Activated CD8-positive, alpha-beta memory T cell treated with anti-CD3 and anti-CD28 coated beads for 1 hour (primary cell): ENCODE measurements around the gene BRD1.

ENCODE experiments used
- DNase-seq, 2 donors: peaks; one replicate each; pipeline ENCODE4 v3.0.0-alpha.2; 2020; ENCODE audit warnings: low read depth in 1 of 2; ENCODE audit errors: extremely low read depth in 1 of 2

BRD1 gene

DNA sequence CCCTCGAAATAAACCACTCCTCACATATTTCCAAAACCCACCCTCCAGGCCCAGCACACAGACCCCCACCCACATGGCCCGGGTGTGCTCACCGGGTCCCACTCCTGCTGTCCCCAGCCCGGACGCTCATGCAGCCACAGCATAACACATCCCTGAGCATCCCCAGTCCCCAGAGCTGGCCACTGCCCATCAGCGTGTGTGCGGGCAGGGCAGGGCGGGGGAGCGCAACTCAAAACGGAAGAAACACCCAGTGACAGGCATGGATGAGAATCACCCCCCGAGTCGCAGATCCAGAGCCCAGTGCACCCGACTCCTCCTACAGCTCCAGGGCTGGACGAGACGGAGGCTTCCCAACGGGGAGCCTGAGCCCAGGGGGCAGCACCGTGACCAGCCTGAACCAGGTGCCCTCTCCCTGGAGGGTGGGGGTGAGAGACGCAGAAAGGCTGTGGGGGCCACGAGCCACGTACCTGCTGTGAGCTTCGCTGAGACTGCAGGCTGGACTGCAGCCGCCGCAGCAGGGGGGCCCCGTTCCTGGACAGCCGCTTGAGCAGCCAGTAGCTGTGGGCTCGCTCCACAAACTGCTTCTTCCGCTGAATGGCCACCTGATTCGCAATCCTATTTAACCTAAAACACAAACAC, 23.8 kb downstream of the BRD1 start:
- DNase-seq, result no peak

DNA sequence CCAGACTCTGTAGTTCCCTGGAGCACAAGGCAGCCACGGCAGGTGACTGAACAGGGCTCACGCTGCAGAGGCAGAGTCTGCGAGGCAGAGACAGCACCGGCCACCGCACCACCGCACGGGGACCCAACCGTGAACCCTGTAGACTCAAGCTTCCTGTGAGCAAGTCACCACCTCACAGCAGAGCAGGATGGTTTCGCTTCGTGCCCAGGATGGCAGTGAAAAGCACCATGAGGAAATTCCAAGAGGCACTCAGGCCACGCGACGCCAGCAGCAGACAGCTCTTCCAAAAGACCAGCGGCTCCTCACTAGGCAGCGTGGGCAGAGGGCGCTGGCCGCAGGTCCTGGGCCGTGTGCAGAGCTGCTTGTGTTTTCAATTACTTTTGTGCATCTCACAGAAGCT, 24.5 kb downstream of the BRD1 start:
- DNase-seq, result no peak

DNA sequence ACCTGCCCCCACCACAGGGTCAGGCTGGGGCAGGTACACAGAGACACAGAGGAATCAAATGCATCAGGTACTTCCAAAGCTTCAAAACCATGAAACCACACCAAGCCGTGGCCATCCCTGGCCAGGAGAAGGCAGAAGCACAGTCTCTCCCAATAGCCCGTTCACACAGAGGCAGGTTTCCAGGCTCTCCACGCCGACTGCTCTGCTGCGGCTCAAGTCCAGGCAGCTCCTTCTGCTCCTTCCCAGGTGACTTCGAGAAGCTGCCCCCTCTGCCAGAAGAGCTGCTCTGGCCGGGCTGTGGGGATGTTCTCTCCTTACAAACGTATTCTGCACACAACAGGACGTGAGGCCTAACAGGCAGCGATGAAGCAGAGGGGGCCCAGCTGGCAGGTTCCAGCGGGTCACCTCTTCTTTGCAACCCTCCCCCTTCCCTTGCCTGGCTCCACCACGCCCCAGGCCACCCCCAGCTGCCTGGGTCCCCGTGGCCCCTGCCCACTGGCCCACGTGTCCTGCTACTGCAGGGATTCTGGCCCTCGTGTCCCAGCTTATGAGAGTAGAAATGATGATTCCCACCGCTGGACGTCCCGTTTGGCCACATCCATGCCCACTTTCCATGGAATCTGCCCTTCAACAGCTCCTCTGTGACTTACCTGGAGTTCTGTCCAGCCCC, 26.1 kb downstream of the BRD1 start:
- DNase-seq, result no peak

- no peak for DNase-seq
Observed at GRCh38 chr22:49800408-49801238, 27.1 kb downstream of the BRD1 start.

DNA sequence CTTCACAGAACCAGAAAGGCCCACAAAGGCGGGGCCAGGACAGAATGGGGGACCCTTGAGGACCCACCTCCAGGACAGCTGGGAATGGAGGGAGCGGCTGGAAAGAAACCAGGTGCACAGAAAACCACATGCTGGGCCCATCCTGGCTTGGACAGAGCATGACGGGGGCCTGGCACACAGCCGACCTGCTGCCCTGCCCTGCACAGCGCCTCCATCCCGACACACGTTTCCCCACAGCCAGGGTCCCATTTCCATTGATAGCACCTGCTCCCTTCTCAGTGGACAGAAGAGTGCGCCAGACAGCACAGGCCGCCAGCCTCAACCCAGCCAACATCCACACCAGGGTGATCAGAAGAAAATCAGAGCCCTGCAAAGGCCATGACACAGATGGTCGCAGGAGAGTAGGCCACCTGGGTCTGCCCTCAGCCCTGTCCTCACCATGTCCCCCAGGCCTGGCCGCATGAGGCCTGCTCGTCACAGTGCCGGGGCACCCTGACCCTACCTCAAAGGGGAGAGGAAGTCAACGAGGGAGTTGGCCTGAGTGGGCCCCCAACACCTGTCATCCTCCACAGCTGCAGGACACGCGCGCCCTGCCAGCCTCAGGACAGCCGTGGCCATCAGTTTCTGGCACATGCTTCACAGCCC, 28.1 kb downstream of the BRD1 start:
- DNase-seq, result no peak

DNA sequence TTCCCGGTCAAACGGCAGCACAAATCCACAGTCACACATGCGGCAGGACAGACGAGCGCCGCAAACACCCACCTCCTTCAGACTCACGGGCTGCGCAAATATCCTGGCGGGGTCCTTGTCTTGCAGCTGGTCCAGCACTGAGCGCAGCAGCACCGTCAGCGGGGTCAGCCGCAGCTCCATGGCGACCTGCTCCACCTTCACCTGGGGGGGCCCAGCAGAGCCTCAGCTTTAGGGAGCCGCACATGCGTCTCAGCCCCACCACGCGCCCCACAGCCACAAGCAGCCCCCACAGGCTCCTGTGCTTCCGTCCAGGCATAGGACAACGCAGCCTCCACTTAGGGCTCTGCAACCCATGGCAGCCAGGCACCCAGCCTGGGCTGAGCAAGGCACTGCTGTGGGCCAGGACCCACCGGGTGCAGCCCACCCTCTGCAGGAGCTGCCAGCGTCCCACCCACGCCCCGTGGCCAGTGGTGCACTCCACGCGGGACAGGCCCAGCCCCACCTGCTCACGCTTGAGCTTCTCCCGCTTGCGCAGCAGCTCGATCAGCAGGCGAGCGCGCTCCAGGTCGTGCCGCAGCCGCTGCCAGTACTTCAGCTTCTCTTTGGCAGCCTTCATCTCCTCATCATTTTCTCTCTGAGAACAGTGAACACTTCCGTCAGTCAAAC, 29.1 kb downstream of the BRD1 start:
- no peak for DNase-seq

DNA sequence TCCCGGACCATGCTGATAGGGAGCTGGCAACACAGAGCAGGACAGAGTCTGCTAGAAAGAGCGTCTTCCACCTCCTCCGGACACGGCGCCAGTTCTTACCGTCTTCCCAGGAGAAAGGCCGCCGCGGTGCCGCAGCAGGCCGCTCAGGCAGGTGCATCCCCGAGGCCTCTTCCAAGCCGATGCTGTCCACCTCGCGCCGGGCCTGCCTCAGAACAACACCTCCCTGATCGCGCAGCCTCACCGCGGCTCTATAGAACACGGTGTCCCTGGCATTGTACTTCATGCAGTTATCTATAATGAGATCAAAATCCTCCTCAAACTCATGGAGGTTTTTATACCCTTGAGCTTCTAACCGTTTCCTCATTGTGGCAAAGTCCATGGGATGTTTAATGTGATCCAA, 30.0 kb downstream of the BRD1 start:
- DNase-seq, result no peak

- no peak for DNase-seq
Observed at GRCh38 chr22:49796596-49797270, 30.9 kb downstream of the BRD1 start.

- no peak for DNase-seq
Observed at GRCh38 chr22:49795521-49795920, 32.2 kb downstream of the BRD1 start.

DNA sequence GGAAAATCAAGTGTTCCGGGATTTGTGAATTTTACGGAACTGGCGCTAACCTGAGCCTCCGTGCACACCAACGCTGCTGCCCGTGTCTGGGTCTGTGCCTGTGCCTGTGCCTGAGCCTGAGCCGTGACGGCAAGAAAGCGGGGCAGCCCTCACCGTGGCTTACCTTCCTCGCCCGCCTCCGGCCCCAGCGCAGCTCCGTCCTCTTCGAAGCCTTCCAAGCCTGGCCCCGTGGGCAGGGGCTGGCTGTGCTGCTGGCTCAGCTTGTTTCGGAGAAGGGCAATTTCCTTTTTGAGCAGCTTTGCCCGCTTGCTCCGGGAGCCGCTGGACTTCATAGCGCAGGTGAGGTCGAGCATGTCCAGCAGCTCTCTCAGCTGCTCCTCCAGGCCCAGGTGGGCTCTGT, 33.8 kb downstream of the BRD1 start:
- DNase-seq, result no peak

GRCh38 chr22:49793296-49793695, 34.4 kb downstream of the BRD1 start:
- no peak for DNase-seq

DNA sequence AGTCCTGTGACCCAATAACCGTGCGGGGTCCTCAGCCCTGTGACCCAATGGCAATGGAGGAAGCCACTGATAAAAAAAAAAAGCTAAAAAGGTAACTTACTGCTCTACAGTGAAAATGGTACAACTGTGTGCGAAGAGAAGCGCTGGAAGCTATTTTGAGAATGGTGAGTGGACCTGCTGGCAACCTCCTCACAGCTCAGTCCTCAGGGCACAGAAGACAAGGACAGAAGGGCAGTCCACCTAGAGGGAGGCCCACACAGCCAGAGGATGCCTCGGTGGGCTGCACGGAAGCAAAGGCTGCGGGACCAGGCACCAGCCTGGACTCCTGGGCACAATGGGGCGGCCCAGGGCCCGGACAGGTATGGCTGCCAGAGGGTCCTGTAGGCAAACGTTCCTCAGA, 35.6 kb downstream of the BRD1 start:
- DNase-seq, result no peak

DNA sequence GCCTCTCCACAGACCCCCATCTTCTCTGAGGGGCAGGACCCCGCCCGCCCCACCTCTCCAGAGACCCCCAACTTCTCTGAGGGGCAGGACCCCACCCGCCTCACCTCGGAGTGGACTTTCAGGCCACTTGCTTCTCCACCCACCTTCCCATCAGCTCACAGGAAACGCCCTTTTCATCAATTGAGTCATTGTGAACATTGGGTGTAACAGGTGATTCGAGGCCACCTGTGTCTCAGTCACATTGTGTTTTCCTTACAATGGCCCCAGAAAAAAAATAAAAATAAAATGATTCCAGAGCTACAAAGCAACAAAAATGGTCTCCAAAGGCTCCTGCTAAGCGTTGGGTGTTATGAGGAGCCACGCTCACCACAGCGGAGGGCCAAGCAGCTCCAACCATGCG, 36.0 kb downstream of the BRD1 start:
- DNase-seq, result no peak

- DNase-seq, result no peak
Observed at GRCh38 chr22:49790912-49791311, 36.8 kb downstream of the BRD1 start.

- DNase-seq, result peak in 1 of 2 donors; percentile 19
Observed at GRCh38 chr22:49789289-49790141, 38.2 kb downstream of the BRD1 start.

DNA sequence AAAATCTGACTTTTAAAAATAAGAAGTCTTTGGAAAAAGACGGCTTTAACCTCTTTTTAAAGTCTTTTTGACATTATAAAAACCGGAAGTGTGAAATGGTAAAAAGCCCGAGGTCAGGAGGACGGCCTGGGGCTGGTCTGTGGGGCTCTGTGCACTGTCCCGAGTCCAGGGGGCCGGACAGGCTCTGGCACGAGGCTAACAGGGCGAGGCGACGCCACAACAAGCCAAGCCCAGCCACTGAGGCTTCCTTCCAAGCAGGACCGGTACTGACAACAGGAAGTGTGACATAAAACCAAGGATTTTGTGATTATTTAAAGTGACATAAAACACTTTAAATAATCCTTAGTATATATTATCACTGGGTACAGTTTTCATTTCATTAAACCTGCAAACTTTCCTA, 39.2 kb downstream of the BRD1 start:
- no peak for DNase-seq

DNA sequence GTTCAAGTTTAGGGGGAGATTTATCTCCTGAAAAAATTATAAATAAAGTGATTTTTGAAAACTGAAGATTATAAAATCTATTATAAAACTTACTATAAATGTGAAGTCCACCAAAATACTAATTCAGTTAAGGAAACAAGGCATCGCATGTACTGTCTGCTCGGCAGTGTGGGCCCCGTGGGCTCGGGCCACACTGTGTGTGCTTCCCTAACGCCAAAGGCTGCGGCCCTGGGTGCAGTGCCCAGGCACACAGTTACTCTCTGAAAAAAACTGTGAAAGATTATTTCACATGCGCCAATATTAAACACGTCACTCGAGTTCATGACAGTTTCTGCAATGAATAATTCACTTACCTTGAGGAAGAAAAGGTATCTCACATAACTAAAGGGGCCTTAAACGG, 39.8 kb downstream of the BRD1 start:
- no peak for DNase-seq

DNA sequence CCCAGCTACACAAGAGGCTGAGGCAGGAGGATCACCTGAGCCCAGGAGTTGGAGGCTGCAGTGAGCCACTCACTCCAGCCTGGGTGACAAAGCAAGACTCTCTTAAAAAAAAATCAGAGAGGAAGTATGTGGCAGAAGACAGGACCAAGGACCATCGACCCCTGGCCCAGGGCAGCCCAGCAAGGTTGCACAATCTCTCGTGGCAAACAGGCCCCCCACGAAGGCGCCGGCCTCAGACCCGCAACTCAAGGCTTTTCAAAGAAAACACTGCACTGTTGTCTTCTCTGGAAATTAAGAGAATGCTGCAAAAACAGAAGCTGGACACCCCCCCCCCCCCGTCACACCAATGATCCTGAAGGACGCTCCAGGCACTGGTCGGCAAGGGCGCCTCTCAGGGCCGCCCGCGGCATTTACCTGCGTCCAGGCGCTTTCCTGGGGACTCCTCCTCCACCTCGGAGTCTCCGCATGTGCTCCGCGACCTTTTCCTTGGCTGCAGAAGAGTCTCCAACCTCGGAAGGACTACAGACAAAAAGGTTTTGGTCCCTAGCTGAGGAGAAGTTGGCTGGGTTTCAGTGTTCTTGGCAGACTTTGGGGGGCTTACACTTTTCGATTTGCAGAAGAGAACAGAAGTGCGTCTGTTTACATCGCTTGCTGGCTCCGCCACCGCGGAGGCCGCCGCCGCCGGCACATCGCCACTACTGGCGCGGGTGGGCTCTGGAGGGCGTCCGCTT, 40.5 kb downstream of the BRD1 start:
- DNase-seq, result no peak
